ENCODE results near the gene MTX2.

MTX2 gene

DNA sequence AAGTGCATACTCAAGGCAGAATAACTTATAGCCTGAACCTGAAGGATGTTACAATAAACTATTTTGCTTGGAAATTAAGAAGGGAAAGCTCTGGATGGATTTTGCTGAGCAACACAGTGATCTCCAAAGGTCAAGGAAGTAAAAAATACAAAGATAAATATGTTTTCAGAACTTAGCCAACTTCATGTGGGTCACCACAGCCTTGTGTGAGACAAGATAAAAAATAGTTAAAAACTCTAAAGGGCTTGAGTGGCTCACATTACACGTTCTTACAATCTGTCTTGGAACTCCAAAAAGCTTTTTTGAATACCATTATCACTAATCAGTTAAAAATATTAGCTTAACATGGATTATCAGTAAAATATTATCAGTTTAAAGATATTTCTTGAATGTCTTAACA, 28.9 kb upstream of the MTX2 start:
- DNase-seq (ENCODE audit: low read depth in 2 of 2): no peak
- TF ChIP-seq, protein P1, sequence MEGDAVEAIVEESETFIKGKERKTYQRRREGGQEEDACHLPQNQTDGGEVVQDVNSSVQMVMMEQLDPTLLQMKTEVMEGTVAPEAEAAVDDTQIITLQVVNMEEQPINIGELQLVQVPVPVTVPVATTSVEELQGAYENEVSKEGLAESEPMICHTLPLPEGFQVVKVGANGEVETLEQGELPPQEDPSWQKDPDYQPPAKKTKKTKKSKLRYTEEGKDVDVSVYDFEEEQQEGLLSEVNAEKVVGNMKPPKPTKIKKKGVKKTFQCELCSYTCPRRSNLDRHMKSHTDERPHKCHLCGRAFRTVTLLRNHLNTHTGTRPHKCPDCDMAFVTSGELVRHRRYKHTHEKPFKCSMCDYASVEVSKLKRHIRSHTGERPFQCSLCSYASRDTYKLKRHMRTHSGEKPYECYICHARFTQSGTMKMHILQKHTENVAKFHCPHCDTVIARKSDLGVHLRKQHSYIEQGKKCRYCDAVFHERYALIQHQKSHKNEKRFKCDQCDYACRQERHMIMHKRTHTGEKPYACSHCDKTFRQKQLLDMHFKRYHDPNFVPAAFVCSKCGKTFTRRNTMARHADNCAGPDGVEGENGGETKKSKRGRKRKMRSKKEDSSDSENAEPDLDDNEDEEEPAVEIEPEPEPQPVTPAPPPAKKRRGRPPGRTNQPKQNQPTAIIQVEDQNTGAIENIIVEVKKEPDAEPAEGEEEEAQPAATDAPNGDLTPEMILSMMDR (IDR thresholded peaks at IDR 0.05; ENCODE audit: low read depth, low read length): no peak
- no peak overlapping the region for H3K4me3 ChIP-seq (replicated peaks in 1 of 2; ENCODE audit: low read depth in 2 of 2, low read length in 2 of 2)

DNA sequence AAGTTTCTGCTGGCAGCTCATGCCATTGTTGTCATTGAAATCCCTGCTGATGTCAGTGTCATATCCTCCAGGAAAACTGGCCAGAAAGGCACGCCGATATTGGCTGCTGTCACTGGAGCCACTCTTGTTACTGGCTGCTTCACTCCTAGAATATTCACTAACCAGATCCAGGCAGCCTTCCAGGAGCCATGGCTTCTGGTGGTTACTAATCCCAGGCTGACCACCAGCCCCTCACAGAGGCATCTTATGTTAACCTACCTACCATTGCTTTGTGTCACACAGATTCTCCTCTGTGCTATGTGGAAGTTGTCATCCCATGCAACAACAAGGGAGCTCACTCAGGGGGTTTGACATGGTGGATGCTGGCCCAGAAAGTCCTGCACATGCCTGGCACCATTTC, 27.0 kb upstream of the MTX2 start:
- no peak overlapping the region for H3K4me3 ChIP-seq (replicated peaks in 1 of 2; ENCODE audit: low read depth in 2 of 2, low read length in 2 of 2)
- TF ChIP-seq, protein P1 (IDR thresholded peaks at IDR 0.05; ENCODE audit: low read depth, low read length): no peak
- DNase-seq (ENCODE audit: low read depth in 2 of 2): no peak

- no peak overlapping the region for H3K4me3 ChIP-seq (replicated peaks in 1 of 2; ENCODE audit: low read depth in 2 of 2, low read length in 2 of 2)
- TF ChIP-seq, protein P1 (IDR thresholded peaks at IDR 0.05; ENCODE audit: low read depth, low read length): no peak
- DNase-seq (ENCODE audit: low read depth in 2 of 2): no peak
Observed at GRCh38 chr2:176246331-176246730, 22.9 kb upstream of the MTX2 start.

DNA sequence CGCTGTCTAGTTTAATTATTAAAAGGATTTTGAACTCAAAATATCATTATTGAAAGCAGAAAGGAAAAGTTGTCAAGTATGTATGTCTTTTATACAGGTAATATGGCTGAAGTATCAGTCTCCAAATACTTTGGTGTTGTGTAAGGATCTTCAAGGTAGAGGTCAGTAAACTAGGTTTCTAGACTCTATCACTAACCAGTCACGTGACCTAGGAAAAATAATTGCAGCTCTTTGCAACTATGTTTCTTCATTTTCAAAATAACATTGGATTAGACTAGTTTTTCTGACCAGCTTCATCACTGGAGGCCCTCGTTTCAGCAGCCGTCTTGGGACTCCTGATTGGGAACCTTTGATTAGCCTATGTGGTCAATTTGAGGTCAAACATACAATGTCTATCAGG, 21.4 kb upstream of the MTX2 start:
- no peak for DNase-seq (ENCODE audit: low read depth in 2 of 2)
- TF ChIP-seq, protein P1 (IDR thresholded peaks at IDR 0.05; ENCODE audit: low read depth, low read length): no peak
- H3K4me3 ChIP-seq (replicated peaks in 1 of 2; ENCODE audit: low read depth in 2 of 2, low read length in 2 of 2): no peak overlapping the region

GRCh38 chr2:176251928-176252327, 17.3 kb upstream of the MTX2 start:
- DNase-seq (ENCODE audit: low read depth in 2 of 2): no peak
- TF ChIP-seq, protein P1 (IDR thresholded peaks at IDR 0.05; ENCODE audit: low read depth, low read length): no peak
- H3K4me3 ChIP-seq (replicated peaks in 1 of 2; ENCODE audit: low read depth in 2 of 2, low read length in 2 of 2): no peak overlapping the region

- no peak for DNase-seq (ENCODE audit: low read depth in 2 of 2)
- TF ChIP-seq, protein P1 (IDR thresholded peaks at IDR 0.05; ENCODE audit: low read depth, low read length): no peak
- no peak overlapping the region for H3K4me3 ChIP-seq (replicated peaks in 1 of 2; ENCODE audit: low read depth in 2 of 2, low read length in 2 of 2)
Observed at GRCh38 chr2:176260689-176261088, 8.6 kb upstream of the MTX2 start.

DNA sequence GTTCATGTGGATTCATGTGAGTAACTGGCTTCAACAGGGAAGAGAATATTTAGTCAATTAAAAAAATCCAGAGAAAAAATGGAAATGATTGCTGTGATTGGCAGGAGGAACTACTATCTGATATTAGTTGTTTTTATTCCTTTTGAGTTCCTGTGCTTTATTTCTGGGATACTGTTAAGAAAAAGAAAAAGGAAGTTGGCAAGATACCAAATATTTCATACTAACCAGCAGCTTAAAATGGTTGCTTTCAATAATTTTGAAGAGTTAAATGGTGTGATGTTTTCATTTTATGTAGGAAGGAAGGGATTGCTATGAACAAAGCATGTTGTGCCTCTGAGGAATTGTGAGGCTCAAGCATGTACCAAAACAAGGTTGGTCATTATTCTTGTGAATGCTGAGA, 8.1 kb upstream of the MTX2 start:
- DNase-seq (ENCODE audit: low read depth in 2 of 2): no peak
- TF ChIP-seq, protein P1 (IDR thresholded peaks at IDR 0.05; ENCODE audit: low read depth, low read length): no peak
- H3K4me3 ChIP-seq (replicated peaks in 1 of 2; ENCODE audit: low read depth in 2 of 2, low read length in 2 of 2): no peak overlapping the region

All from cardiac fibroblast (primary cell).